ENCODE measurements around the gene TRIM49. TPM values are rescaled to one million over a fixed set of nuclear protein-coding genes. Genes with fewer than 3 reads are reported as not detected.

TRIM49 gene, protein sequence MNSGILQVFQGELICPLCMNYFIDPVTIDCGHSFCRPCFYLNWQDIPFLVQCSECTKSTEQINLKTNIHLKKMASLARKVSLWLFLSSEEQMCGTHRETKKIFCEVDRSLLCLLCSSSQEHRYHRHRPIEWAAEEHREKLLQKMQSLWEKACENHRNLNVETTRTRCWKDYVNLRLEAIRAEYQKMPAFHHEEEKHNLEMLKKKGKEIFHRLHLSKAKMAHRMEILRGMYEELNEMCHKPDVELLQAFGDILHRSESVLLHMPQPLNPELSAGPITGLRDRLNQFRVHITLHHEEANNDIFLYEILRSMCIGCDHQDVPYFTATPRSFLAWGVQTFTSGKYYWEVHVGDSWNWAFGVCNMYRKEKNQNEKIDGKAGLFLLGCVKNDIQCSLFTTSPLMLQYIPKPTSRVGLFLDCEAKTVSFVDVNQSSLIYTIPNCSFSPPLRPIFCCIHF
- not detected in 5 replicates for total RNA-seq (2022; extraction: Qiagen RNA extraction; ENCODE audit: low read depth)

DNA sequence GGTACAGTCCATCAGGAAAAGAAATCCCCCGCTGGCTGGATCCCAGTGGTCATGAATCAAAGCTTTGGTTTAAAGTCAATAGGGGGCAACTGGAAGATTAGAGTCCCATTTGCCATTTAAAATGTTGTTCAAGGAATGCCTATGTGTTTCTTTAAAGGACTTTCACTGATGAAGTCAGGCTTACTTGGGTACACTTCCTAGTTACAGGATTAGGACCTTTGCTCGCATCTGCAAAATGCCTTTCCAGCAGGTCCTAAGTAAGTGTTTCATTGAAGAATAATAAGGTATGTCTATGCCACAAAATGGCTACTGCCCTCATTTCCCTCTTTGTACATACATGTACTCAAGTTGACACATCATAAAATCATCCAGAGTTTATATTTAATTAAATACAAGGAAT is at the start of gene TRIM49:
Gene TRIM49, minus strand, starts transcription at position 101 of the 400 bp plus-strand sequence. CDS start 4,106 bp downstream, outside the sequence.

Other genes with a start within 250 kb of the TRIM49 start
- not detected in 5 replicates for gene TRIM77, start 98.3 kb downstream of the TRIM49 start, total RNA-seq (2022; extraction: Qiagen RNA extraction; ENCODE audit: low read depth)
- not detected in 5 replicates for gene TRIM64B, start 69.9 kb upstream of the TRIM49 start, total RNA-seq (2022; extraction: Qiagen RNA extraction; ENCODE audit: low read depth)
- 0.04 TPM in 1 of 5 replicates, not detected in the others for gene TRIM49D1, start 113.7 kb upstream of the TRIM49 start, total RNA-seq (2022; extraction: Qiagen RNA extraction; ENCODE audit: low read depth)
- gene TRIM49D2, start 115.5 kb upstream of the TRIM49 start, total RNA-seq (2022; extraction: Qiagen RNA extraction; ENCODE audit: low read depth) = not detected in 5 replicates
- gene TRIM64, start 157.5 kb upstream of the TRIM49 start, total RNA-seq (2022; extraction: Qiagen RNA extraction; ENCODE audit: low read depth) = not detected in 5 replicates
- not detected in 5 replicates for gene TRIM49C, start 222.5 kb upstream of the TRIM49 start, total RNA-seq (2022; extraction: Qiagen RNA extraction; ENCODE audit: low read depth)